ENCODE results near the gene CAMKMT.

CAMKMT gene

GRCh38 chr2:44651974-44652373 is 290.2 kb downstream of the CAMKMT start:
- DNase-seq (ENCODE audit: low spot score): no peak

GRCh38 chr2:44652701-44653100 is 291.0 kb downstream of the CAMKMT start:
- DNase-seq (ENCODE audit: low spot score): no peak

- DNase-seq (ENCODE audit: low spot score): no peak
Observed at GRCh38 chr2:44655401-44655864, 293.7 kb downstream of the CAMKMT start.

- no peak for DNase-seq (ENCODE audit: low spot score)
Observed at GRCh38 chr2:44656460-44656859, 294.7 kb downstream of the CAMKMT start.

DNA sequence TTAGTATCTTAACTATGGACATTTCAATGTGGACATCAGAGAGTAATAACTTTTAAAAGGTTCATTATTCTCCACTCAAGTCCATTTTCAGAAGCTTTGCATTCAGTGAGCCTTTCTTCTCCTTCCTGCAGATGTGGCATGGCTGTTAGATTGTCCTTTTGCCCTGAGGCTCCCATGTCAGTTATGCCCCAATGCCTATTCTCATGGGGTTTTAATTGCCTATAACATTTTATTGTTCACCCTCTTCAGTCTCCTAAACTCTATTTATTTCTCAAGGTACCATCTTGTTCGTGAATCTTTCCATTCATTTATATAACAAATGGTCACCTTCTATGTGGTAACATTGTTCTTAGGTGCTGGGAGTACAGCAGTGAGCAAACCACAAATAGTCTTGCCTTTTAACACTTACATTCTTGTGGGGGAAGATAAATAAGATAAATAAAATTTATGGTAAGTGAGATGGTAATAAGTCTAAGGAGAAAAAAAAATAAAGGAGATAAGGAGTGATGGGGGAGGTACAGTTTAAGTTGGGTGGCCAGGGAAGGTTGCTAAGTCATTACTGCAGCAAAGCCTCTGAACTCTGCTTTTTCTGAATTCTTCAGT is 301.8 kb downstream of the CAMKMT start:
- DNase-seq (ENCODE audit: low spot score): no peak

DNA sequence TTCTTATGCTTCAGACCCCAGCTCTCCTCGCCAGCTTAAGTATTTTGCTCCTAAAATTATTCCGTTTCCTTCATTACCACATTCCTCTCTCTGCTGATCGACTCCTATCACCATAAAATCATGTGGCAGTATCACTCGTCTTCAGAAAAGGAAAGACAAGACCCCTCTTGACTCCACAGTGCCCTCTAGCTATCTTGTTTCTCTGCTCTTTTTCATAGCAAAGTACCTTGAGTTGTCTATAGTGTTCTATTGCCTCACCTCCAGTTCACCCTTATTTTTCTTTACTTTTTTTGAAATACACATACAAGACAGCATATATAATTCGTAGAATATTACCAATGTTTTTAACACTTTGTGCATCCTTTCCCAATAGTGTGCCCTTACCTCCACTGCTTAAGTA is 306.6 kb downstream of the CAMKMT start:
- DNase-seq (ENCODE audit: low spot score): no peak

- no peak for DNase-seq (ENCODE audit: low spot score)
Observed at GRCh38 chr2:44671276-44671675, 309.5 kb downstream of the CAMKMT start.

DNA sequence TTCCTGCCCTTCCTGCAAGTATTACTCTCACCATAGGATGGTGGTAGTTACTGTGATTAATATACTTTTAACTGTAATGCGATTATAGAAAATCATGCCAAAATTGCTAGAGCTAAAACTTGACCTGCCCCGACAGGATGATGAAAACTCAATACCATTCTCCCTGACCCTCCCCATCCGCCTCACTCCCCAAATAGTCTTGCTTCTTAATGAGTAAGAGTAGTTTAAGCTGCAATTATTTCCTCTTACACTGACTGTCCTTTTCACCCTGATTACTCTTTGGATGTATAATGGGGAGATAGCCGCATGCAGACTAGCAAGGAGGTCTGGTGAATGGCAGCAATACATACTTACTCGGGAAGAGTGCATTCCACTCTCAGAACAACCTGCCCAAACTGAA is 310.2 kb downstream of the CAMKMT start:
- DNase-seq (ENCODE audit: low spot score): no peak

GRCh38 chr2:44672431-44672830 is 310.7 kb downstream of the CAMKMT start:
- no peak for DNase-seq (ENCODE audit: low spot score)

DNA sequence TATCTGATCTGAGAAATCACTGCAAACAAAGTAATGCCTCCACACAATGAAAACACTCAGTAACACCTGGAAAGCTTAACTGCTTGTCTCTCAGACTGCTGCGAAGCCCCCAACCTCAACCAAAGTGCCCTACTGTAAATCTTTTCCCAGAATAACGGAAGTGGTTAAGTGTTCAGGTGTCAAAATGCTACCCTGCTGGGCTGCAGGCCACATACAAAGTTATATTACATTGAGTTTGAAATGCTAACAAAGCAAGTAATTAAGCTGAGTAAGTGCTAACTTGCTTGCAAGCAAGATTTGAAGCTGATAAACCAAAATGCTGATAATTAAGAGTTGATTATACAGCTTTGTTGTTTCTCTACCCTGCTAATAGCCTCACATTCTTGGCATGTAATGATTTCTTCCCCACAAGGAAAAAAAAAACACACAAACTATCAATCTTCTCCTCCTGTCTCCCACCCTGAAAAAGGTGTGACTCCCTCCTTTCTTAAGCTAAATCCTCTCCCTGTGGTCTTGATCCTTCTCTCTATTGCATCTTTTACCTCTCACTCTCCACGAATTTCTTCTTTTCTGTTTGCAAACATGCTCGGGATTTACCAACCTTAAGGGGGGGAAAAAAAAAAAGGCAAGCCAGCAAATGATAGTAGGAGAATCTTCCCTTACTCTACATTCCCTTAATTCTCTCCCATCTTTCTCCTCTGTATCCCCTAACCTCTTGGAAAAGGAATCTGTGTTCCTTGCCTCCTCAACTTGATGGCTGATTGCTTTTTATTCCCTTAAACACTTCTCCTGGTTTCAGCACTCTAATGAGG is 312.9 kb downstream of the CAMKMT start:
- no peak for DNase-seq (ENCODE audit: low spot score)

DNA sequence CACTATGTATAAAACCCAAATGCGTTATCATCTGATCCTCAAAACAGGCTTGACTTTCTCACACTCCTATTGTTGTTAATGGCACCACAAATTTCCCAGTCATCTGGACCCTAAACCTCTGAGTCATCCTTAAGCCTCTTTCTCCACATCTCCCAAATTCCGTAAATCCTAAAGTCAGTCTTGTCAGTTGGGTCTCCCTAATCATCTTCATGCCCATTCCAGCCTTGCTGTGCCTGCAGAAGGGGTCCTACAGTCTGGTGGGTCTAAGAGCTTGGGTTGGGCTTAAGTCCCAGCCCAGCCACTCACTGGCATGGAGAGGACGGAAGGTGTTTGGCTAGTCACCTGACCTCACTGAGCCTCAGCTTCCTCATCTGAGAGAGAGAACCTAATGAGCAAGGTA is 314.6 kb downstream of the CAMKMT start:
- DNase-seq (ENCODE audit: low spot score): no peak

DNA sequence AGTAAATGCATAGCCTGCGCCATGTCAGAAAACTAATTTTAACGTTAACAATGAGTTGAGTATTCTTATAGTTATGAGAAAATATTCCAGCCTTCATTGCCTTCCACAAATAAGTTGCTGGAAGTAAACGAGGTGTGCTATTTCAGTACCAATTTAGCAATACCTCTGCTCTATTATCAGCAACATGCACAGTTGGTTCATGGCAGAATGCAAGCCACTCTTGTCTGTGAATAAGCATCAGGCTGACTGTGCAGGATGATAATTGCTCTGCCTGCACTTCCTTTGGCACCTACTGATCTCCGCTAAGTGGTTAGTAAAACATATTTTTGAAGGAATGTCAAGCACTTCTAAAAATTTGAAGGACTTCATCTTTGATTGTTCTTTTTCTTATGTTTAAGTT is 317.8 kb downstream of the CAMKMT start:
- DNase-seq (ENCODE audit: low spot score): no peak

- no peak for DNase-seq (ENCODE audit: low spot score)
Observed at GRCh38 chr2:44679990-44680389, 318.2 kb downstream of the CAMKMT start.

- DNase-seq (ENCODE audit: low spot score): no peak
Observed at GRCh38 chr2:44680424-44680971, 318.8 kb downstream of the CAMKMT start.

DNA sequence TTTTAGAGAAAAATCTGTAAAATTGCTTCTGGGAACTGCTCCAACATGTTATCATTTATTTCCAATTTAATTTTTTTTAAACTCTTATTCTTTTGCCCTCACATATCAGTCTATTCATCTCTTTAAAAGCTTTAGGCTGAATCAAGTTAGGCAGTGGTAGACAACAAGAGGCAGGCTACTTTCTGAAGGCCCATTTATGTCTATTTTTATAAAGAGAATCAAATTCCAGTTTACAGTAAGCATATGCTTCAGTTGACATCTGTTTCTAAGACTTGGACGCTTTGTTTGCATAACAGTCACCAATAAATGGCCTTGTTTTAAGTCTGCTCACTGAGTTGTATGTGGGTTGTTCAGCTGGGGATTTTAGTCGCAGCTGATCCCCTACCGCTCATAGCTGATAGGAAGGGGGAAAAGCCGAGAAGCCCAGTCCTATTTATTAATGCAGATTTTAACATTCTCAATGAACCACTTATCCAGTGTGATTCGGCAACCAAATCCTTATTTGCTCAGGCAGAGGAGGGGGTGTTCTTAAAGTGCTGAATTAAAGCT is 319.3 kb downstream of the CAMKMT start:
- no peak for DNase-seq (ENCODE audit: low spot score)

GRCh38 chr2:44682459-44682858 is 320.7 kb downstream of the CAMKMT start:
- DNase-seq (ENCODE audit: low spot score): no peak

DNA sequence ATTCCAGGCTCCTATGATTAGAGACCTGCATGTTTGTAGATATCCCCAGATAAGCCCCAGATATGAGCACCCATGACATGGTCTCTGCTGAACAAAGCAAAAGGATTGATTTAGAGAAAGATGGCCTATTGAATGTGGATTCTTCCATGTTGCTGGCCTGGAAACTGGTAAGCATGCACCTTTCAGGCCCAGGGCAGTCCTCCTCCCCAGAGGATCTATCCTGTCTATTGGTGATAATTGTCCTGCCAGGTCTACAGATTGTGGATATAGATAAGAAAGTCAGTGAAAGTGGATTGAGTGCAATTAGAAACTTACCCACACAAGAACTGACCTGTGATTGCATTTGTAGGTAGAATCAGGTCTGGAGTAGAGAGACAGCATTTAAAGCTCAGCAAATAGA is 322.8 kb downstream of the CAMKMT start:
- DNase-seq (ENCODE audit: low spot score): no peak

DNA sequence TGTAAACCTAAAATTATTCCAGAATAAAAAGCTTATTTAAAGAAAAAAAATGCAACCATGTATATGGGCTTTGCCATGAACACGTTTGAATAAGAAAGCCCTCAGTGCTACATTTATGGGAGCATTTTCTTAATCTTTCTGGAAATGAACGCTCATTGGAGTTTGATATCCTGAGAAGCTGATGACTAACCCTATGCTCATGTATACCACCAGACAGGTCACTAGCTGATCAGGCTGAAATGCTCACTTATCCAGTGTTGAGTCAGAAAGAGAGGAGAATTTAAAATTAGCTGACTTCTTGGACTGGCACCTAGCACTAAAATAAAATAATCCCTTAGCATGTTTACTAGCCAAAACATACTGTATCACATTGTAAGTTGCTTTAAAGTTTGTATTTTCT is 324.8 kb downstream of the CAMKMT start:
- no peak for DNase-seq (ENCODE audit: low spot score)

- DNase-seq (ENCODE audit: low spot score): no peak
Observed at GRCh38 chr2:44687686-44688455, 326.1 kb downstream of the CAMKMT start.

- DNase-seq (ENCODE audit: low spot score): no peak
Observed at GRCh38 chr2:44688456-44689124, 326.8 kb downstream of the CAMKMT start.

GRCh38 chr2:44689516-44689915 is 327.8 kb downstream of the CAMKMT start:
- no peak for DNase-seq (ENCODE audit: low spot score)
